ENCODE measurements around the gene SGCA.

SGCA gene

DNA sequence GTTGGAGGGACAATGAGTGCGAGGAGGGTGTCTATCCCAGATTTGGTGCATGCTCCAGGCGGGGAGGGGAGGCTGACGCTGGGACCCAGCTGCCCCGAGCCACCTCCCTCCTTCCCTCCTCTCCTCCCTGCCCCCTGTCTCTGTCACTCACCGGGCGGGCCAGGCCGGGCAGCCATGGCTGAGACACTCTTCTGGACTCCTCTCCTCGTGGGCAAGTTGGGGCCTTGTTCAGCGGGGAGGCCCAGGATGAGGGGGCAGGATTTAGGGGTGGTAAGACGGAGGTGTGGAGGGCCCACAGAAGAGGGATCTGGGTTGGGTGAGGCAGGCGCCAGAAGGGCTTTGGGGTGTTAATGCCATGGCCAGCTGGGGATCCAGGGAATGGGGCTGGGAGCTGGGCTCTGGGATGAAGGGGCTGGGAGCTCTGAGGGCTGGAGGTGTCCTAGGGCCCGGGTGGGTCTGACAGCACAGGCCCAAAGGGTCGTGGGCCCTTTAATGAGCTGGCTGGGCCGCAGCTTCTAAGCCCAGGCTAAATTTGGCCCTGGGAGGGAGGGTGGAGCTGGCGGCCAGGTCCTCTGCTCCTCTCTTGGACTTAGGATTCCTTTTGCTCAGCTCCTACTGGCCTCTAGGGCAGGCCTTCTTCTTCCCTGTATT lies at the start of gene SGCA:
SGCA (plus strand) TSS at position 139 of the 651 bp plus-strand sequence; CDS start at position 175, 36 bp downstream.
- no peak for DNase-seq

DNA sequence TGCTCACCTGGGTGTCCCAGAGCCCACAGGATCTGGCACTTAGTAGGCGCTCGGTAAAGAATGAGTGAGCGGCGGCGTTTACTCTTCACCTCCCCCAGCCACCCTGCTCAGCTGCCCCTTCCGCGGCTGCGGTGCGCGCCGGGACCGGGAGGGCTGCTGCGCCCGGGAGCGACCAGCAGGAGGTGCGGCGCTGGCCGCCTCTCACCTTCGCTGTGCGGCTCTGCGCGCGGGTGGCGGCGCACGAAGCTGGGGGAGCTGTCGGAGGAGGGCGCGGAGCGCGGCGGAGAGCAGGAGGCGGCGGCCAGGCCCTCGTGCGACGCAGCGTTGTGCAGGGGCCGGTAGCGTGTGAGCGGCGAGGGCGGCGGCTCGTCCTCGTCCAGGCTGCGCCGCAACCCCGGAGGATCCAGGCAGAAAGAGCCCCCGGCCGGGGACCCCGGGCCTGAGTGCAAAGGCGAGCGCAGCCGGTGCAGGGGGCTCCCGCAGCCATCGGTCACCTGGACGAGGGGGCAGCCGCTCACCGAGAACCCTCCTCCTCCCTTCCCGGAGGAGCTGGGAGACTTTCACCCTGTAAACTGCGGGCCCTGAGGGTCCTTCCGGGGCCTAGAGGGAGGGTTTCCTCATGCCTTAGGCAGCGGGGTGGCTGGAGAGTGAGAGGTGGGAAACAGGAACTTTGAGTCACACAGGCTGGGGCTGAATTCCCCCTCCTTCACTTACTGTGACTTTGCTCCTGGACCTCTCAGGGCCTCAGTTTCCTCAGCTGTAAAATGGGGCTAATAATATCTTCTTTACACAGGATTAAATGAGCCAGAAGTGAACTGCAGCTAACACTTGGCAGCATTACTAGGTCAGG lies 48.4 kb upstream of the SGCA start:
- DNase-seq: peak; percentile 80

DNA sequence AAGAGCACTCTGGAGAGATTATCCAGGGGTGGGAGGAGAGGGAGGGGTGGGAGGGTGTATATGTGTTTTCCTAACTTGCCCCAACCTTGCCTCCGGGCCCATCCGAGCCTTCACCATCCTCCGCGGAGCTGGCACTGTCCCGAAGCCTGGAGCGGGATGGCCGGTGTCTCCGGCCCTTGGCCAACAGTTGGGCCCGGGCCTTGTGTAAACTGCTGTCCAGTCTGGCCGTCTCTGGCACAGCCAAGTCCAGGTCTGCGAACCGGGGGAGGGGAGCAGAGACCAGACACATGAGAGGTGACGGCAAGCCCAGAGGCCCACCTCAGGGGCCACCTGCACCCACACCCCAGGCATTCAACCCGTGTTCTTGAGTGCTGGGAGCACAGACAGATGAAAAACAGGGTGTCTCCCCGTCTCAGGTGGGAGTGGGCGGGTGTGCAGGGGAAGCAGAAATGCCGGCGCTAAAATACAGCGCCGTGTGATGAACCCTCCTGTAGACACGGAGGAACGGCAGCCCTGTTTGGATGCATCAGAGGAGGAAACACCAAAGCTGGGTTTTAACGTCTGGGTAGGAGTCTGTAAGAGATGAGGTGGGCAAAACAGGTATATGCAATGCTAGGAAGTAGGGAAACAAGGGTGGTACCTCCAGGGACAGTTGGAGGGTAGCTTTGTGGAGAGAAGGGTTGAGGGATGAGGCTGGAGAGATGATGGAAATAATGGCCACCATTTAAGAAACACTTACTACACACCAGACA lies 47.6 kb upstream of the SGCA start:
- DNase-seq: no peak

DNA sequence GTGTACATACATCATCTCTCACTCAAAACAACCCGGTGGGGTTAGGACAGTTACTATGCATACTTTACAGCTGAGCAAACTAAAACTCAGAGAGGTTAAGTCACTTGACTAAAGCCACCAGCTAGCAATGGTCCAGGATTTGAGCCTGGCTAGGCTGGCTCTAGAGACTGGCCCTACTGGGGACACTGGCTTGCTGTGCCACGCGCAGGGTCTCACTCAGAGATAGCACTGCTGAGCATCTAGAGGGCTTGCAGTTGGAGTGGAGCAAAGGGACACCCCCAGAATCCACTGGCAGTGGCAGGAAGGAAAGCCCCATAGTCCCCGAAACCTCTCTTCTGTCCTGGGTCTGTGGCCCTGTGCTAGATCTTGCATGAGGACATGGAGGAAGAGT lies 47.0 kb upstream of the SGCA start:
- DNase-seq: no peak

DNA sequence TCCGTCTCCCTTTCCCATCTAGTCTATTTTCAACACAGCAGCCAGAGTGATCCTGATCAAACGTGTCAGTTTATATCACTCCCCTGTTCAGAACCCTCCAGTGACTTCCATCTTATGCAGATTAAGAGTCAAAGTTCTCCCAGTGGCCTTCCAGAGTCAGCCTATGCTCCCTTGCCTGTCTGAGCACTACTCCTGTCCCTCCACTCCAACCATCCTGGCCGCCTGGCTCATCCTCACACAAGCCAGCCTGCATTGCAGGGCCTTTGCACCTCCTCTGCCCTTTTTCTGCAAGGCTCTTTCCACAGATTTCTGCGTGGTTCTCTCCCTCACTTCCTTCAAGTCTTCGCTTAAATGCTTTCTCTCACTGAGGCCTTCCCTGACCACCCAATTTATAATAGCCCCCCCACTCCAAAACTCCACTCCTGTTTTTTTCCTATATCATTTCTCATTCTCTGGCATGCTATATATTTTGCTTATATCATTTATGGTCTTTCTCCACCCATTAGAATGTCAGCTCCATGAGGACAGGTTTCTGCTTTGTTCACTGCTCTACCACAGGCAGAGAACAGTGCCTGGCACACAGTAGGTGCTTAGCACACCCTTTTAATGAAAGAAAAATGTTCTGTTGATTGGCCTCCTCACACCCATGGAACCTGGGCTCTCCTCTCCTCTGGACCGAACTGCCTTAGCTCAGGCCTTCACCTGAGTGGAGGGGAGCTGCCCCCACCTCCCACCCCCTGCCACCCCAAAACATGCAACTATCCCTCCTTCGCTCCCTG lies 45.1 kb upstream of the SGCA start:
- DNase-seq: peak; percentile 4

DNA sequence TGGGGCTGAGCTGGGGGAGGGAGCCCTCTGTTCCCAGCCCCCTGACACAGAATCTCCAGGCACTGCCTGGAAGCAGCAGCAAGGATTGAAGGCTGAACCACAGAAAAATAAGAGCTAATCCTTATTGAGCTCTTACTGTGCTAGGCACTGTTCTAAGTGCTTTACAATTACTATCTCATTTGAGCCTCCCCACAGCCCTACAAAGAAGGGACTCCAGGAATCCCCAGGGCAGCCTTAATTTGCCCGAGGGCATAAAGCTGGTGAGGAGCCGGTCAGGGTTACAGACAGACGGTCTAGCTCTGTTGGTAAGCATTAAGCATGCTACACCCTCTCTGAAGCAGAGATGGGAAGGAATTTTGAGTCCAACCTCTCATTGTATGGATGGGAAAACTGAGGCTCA lies 42.9 kb upstream of the SGCA start:
- peak; percentile 12 for DNase-seq

DNA sequence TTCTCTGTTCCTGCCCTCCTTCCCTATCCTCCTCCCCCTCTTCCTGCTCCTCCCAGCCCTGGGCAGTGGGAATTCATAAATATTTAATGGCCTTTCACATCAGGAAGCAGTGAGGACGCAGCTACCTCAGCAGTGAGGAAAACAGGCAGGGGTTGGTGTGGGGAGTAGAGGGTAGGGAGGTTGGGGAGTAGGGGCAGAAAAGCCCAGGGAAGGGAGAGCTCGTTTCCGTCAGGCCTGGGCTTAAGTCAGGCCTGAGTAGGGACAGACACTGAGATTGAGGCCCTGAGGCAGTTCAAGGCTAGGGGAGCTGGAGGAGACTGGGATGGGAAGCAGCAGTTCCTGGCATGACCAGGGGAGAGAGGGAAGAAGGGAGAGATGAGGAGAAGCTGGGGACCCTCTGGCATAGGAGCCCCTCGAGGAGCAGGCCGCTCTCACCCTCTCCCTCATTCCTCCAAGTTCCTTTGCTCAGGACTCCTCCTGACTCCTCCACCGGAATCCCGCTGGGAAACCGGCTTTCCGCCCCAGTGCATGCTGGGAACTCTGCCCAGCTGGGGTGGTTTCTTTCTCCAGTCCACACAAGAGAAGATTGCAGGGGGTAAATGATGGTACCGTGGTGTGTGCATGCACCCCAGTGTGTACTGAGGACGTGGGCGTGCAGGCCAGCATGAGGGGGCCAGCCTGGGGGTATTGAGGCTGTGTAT lies 42.0 kb upstream of the SGCA start:
- DNase-seq: peak; percentile 82

DNA sequence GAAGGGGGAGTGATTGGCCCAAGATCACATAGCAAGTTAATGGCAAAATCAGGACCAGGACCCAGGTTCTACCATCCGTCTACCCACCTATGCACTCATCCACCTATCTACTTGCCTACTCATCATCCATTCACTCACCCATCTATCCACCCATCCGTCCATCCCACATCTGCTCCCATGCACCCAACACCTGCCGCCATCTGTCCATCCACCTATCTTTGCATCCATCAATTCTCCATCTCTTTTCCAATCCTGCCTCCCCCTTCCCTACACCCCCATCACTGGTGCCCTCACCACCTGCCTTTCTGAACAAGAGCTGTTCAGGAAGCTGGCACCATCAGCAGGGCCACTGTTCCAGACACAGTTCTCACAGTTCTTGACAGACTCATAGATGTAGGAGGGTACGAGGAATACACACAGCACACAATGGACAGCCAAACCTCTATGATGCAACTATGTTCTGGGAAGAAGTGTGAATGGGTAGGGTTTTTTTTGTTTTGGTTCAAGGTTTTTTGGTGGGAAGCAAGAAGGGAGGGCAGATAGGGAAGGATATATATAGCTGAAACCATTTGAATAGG lies 40.3 kb upstream of the SGCA start:
- no peak for DNase-seq

DNA sequence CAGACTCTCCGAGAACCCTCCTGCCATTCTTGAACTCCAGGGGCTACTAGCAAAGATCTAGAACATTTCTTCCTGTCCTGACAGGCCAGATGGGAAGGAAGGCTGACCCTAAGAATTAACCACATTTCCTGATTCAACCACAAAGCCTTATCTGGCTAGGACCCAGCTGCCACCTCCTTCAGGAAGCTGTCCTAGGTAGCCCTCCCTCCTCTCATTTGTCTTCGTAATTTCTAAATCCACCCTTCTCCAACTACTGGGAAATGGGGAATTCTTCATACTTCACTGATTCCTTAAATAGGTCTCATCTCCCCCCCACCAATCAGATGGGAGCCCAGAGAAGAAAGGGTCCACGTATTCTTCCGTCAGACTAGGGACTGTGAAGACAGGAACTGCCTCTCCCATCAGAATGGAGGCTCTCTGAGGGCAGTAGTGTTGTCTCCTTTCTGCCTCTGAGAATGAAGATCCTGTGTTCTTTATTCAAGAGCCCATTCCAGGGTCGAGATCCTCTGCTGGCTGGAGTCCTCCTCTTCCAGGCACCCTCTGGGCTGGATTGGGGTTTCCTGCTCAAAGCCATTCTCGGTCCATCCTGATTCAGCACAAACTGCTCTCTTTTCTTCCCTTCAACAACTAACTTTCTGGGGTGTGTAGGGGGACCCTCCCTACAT lies 38.0 kb upstream of the SGCA start:
- DNase-seq: peak; percentile 9

DNA sequence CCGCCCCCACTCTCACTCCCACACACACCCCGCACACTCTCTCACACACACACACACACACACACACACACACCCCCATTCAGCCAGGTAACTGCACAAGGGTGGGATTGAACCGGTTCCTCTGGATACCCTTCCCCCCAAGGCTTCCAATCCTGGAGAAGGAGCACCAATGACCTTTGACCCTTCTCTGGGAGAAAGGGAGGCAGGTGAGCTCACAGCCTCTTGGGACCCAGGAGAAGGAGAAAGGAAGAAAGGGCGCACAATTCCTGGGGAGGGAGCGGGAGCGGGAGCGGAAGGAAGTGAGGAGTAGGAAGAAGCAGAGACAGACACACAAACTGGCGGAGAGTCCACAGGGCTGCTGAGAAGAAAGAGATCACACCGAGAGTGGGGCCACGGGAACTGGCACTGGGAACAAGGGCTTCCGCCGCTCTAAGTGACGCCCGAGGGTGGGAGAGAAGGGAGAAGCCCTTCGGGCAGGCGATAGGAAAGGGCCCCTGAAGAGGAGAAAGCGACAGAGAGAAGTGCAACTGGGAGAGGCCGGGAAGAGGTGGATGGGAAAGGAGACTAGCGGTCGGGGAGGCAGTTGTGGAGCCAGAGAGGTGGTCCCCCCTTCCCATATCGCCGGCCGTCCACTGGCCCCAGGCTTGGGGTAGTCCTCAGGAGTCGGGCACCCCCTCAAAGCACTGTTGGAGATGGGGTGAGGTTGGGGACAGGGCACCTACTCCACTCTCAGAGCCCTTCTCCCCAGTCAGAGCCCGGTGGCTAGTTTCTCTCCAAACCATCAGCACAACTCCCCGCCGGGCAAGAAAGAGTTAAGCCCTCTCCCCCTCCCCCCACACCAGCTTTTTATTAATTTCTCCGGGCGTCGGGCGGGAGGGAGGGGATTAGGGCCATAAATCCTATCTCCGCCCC lies 37.1 kb upstream of the SGCA start:
- DNase-seq: peak; percentile 82

DNA sequence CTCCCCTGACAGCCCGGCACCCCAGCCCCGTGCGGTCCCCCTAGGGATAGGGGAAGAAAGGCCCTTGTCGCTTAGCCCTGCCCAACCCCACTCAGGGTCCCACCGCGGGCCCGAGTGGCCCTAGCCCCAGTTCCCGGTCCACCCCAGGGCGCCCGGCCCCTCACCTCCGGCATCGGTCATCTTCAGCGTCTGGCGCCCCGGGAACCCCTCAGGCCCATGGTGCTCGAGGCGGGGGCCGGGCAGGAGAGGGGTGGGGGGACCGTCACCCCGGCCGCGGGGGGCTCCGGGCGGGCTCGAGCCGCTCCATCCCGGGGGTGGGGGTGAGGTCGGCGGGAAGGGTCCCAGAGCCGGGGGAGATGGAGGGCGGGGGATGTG lies 36.5 kb upstream of the SGCA start:
- no peak for DNase-seq

DNA sequence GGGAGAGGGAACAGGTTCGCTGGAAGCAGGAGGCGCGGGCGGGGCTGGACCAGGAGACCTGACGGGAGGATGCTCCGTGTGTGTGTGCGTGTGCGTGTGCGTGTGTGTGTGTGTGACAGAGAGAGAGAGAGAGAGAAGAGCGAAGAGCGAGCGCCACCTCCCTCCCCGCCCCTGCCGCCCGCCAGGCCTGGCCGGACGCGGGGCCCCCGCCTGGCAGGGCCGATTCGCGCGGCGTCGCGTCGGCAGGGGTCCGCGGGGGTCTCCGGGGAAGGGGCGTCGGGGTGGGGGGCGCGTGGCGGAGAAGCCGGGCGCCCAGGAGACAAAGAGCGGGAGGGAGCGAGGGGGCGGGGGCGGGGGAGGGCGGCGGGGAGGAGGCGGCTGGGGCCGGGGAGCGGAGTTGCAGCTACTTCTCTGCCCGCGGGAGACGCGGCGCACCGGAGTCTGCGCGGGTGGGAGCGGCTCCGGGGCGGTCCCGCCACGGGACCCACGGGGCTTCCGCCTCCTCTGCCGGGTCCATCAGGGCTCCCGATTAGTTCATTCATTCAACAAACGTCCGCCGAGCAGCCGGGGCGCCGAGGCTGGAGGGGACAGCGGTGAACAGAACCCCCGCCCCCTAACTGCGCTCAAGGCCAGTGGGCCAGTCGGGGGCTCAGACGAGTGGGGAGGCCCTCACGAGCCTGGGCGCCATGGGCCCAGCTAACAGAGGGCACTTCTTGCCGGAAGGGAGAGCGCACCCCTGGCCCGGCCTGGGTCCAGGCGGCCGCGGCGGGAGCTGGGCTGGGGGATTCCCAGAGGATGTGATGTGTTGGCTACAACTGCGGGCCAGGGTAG lies 35.9 kb upstream of the SGCA start, which contains the start of gene SAMD14:
SAMD14 (minus strand) TSS at position 433 of the 831 bp plus-strand sequence. CDS start 5,201 bp downstream, outside the sequence.
- DNase-seq: peak; percentile 83

DNA sequence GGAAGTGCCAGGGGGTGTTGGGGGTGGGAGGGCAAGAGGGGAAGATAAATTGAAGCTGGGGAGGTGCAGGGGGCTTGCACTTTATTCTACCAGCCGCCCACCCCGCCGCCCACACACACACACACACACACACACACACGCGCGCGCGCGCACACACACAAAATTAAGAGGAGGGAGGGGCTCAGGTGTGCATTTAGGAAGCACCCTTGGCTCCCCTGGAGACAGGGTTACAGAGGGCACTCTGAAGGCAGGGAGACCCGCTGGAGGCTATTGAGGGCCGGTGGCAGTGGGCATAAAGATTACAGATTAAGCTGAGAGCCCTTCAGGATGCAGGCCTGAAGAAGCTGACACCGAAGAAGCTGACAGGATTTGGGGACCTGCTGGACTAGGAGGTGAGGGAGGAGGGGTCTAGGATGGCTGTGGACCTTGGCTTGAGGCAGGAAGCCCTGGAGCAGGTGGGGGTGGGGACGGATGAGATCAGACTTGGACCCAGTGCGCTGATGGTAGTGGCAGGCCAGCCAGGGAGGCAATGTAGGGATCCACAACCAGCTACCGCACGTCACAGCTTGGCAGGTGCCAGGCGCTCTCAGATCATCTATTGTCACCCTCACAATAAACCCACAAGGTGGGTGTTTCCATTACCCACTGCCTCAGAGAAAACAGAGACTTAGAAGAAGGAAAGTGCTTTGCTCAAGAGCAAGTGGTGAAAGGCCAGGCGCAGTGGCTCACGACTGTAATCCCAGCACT lies 35.1 kb upstream of the SGCA start:
- peak; percentile 47 for DNase-seq

DNA sequence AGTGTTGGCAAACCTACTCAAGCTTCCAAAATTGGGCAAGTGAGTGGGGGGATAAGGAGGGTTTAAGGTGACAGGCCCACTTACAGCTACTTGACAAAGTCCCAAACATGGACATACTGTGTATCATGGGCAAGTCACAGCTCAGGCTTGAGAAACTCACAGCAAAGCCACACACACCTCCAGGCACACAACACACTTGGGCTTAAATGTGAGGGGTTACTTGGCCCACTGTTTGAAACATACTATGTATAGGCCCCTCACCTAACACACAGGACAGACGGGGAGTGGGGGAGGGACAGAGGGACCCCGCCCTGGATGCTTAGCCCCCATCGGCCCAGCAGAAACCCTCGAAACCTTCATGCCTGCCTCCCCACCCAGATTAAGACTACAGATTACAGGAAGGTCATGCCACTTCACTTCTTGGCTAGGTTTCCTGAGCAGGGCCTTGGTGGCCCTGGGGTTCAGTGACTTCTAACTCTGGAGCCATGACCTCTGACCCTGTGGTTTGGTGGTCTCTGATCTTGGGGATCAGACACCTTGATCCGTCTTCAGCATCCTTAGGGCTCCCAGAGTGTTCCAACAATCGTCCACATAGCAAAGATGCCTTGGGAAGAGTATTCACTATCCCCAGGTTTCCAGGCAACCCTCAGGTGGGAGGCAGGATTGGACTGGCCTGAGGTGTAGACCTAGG lies 33.6 kb upstream of the SGCA start:
- peak; percentile 3 for DNase-seq

DNA sequence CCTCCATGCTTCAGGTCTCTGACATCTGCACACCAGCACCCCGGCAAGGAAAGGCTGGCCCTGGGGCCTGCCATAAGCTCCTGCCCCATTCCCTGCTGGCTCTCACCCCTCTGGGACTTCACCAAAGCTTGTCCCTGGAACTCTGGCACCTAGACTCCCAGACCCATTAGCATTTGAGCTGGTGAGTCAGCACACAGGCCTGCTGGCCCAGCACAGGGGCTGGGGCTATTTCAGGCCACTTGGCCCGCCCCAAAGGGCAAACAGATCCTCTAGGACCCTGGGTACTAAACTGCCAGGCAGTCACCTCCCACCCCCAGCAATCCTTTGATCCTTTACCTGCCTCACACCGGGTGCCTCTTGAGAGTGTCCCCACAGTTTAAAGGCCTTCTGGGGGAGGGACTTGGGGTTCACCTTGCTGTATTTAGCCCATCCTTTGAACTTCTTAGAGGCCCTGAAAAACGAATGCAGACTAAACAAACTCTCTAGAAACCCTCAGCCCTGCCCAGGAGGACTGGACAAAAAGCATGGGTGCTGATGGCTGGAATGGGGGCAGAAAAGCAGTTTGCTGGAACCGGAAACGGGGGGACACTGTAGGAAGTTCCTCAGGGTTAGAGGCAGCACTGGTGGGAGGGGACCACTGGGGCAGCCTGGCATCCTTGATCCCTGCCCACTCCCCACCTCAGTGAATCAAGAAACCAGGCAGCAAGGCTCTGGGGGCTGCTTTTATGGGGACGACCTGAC lies 32.6 kb upstream of the SGCA start:
- peak; percentile 7 for DNase-seq

DNA sequence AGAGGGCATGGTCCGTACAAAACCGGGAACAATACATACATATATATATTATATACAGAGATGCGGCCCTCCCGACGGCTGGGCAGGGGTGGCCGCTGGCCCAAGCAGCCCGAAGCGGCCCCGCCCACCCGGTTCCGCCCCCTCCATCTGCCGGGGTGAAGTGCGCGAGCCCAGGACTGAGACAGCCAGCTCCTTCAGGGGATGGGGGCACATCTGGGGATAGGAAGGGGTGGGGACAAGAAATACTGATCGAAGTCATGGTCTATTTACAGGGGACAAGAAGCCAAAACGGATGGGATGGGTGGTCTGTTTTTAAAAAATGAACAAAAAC lies 32.1 kb upstream of the SGCA start:
- DNase-seq: no peak
